RWPE1 (cell line): ENCODE measurements around the gene CLSTN3.
"Not testable (repeated sequence)": the region's sequence is repeated elsewhere in the genome, so short reads cannot be mapped to it uniquely, and the experiment has no call there.

Experiments used
- CTCF ChIA-PET: fragments of 350-600 bp; sonication (Branson Sonifier 250); formaldehyde crosslinking; extraction: SDS; loops from one replicate; lab custom pipeline; 2021; lab: Yijun Ruan, JAX
- POLR2A ChIA-PET: fragments of 400-600 bp; formaldehyde crosslinking; extraction: SDS; loops from one replicate; lab custom pipeline; 2020; ENCODE audit warnings: antibody characterized with exemption; ENCODE audit not compliant: low non-redundant PET; lab: Yijun Ruan, JAX
- DNase-seq: peaks from one replicate; pipeline ENCODE4 v3.0.0; 2012; ENCODE audit warnings: low spot score
- H3K27ac ChIP-seq: fragments of 450-650 bp; 2 replicates; pipeline ENCODE4 v1.5.1; 2017
- CTCF ChIP-seq: fragments of 450-650 bp; conservative IDR thresholded peaks from 2 replicates; pipeline ENCODE4 v1.5.1; 2017; ENCODE audit warnings: low read depth, mild to moderate bottlenecking

The CLSTN3 gene

GRCh38 chr12:7101694-7102131, 28.5 kb upstream of the CLSTN3 start:
- no peak for DNase-seq
- H3K27ac ChIP-seq = no peak overlapping the region
- CTCF ChIA-PET = no interaction called here
- POLR2A ChIA-PET = no interaction called here
- TF ChIP-seq CTCF = no peak

- no peak overlapping the region for H3K27ac ChIP-seq
- ChIA-PET POLR2A (no interaction called here), CTCF (no interaction called here)
- TF ChIP-seq CTCF = no peak
- DNase-seq = no peak
Measured at GRCh38 chr12:7102582-7102981, 27.6 kb upstream of the CLSTN3 start.

- DNase-seq = no peak
- CTCF ChIA-PET = interaction anchor here (1.5 kb wide), 1 partner anchor 9 kb away, joined by 5 read pairs; no protein-coding TSS in a partner anchor
- TF ChIP-seq CTCF = no peak
- POLR2A ChIA-PET = no interaction called here
- H3K27ac ChIP-seq = no peak overlapping the region
Measured at GRCh38 chr12:7103837-7104584, 26.2 kb upstream of the CLSTN3 start.

GRCh38 chr12:7106082-7106481, 24.1 kb upstream of the CLSTN3 start:
- POLR2A ChIA-PET = no interaction called here
- H3K27ac ChIP-seq = no peak overlapping the region
- no peak for DNase-seq
- CTCF ChIA-PET = interaction anchor here (0.6 kb wide), 1 partner anchor 34 kb away, joined by 4 read pairs; no protein-coding TSS in a partner anchor
- no peak for TF ChIP-seq CTCF

GRCh38 chr12:7107181-7107580, 23.0 kb upstream of the CLSTN3 start:
- POLR2A ChIA-PET = interaction anchor here (0.7 to 1.6 kb wide), 2 partner anchors 28 to 163 kb away, joined by 4 read pairs; partner anchors contain the start of gene C12orf57
- CTCF ChIA-PET = interaction anchor here (0.7 kb wide), 1 partner anchor 55 kb away, joined by 4 read pairs; no protein-coding TSS in a partner anchor
- H3K27ac ChIP-seq = peak overlapping the region; percentile 36; the same call in 1 of the 2 replicates
- not testable (repeated sequence) for DNase-seq

GRCh38 chr12:7107636-7108002, 22.6 kb upstream of the CLSTN3 start:
- POLR2A ChIA-PET = interaction anchor here (0.6 to 1.6 kb wide), 3 partner anchors 28 to 161 kb away, joined by 4 read pairs; no protein-coding TSS in a partner anchor
- DNase-seq = no peak

More at GRCh38 chr12:7107636-7108002, 22.6 kb upstream of the CLSTN3 start:
- no peak for TF ChIP-seq CTCF
- H3K27ac ChIP-seq = peak overlapping the region; percentile 92
- CTCF ChIA-PET = interaction anchor here (0.6 kb wide), 2 partner anchors 34 to 39 kb away, joined by 4 to 7 read pairs; no protein-coding TSS in a partner anchor
